Stimulated activated CD4-positive, alpha-beta T cell treated with anti-CD3 and anti-CD28 coated beads, Interleukin-4, amount 100 ng/mL, for 4 hours (primary cell): Measurements from ENCODE around the gene FAM76A.
"Not testable (repeated sequence)": the region's sequence is repeated elsewhere in the genome, so short reads cannot be mapped to it uniquely, and the experiment has no call there.

Experiments used
- DNase-seq, 2 experiments: peaks; one replicate each; pipeline ENCODE4 v3.0.0-alpha.2; 2020

FAM76A gene

GRCh38 chr1:27726173-27727044 lies 648 bp downstream of the FAM76A start:
- DNase-seq, result peak in 1 of 2 experiments; percentile 26

- DNase-seq, result no peak
Observed at GRCh38 chr1:27727126-27727525, 1.4 kb downstream of the FAM76A start.

- DNase-seq, result no peak
Observed at GRCh38 chr1:27736252-27736651, 10.5 kb downstream of the FAM76A start.

GRCh38 chr1:27741121-27741520 lies 15.4 kb downstream of the FAM76A start:
- no peak for DNase-seq

GRCh38 chr1:27744556-27744955 lies 18.8 kb downstream of the FAM76A start:
- DNase-seq, result no peak

- no peak for DNase-seq
Observed at GRCh38 chr1:27745466-27745865, 19.7 kb downstream of the FAM76A start.

- DNase-seq, result no peak
Observed at GRCh38 chr1:27752360-27752759, 26.6 kb downstream of the FAM76A start.

- DNase-seq, result no peak
Observed at GRCh38 chr1:27755286-27755685, 29.5 kb downstream of the FAM76A start.

GRCh38 chr1:27755865-27756264 lies 30.1 kb downstream of the FAM76A start:
- DNase-seq, result no peak

GRCh38 chr1:27759236-27759635 lies 33.5 kb downstream of the FAM76A start:
- no peak for DNase-seq

- no peak for DNase-seq
Observed at GRCh38 chr1:27760426-27760825, 34.7 kb downstream of the FAM76A start.

- no peak for DNase-seq
Observed at GRCh38 chr1:27762033-27762432, 36.3 kb downstream of the FAM76A start.

GRCh38 chr1:27763358-27763757 lies 37.6 kb downstream of the FAM76A start:
- DNase-seq, result no peak

GRCh38 chr1:27770293-27770830 lies 44.6 kb downstream of the FAM76A start:
- no peak for DNase-seq

- DNase-seq, result no peak
Observed at GRCh38 chr1:27772036-27772931, 46.5 kb downstream of the FAM76A start.

GRCh38 chr1:27772932-27773825 lies 47.4 kb downstream of the FAM76A start, which contains the start of gene STX12:
Gene STX12, plus strand, starts transcription at chr1:27773219. Its CDS starts 89 bp downstream, at chr1:27773308.
- peak; percentile 97 to 99 for DNase-seq

- no peak for DNase-seq
Observed at GRCh38 chr1:27773826-27774445, 48.2 kb downstream of the FAM76A start.

- DNase-seq, result no peak
Observed at GRCh38 chr1:27774654-27775053, 48.9 kb downstream of the FAM76A start.

GRCh38 chr1:27775336-27775735 lies 49.6 kb downstream of the FAM76A start:
- not testable (repeated sequence) for DNase-seq

GRCh38 chr1:27776276-27776675 lies 50.5 kb downstream of the FAM76A start:
- DNase-seq, result not testable (repeated sequence)

GRCh38 chr1:27778056-27778455 lies 52.3 kb downstream of the FAM76A start:
- no peak for DNase-seq

- DNase-seq, result no peak
Observed at GRCh38 chr1:27779122-27779521, 53.4 kb downstream of the FAM76A start.
